PC-3 (cell line): ENCODE measurements around the gene PCARE. TPM values are rescaled to one million over a fixed set of nuclear protein-coding genes. Genes with fewer than 3 reads are reported as not detected.

Experiments
- ATAC-seq: fragments of 200-7000 bp; cut with Tn5 transposase; 2 replicates; pipeline ENCODE4 v1.9.1; 2020; ENCODE audit warnings: mild to moderate bottlenecking, moderate library complexity
- BruUV-seq: library from RNA; stranded (reverse); fragments of 400-500 nt; replicated peaks from 2 replicates; lab custom pipeline; 2021; lab: Mats Ljungman, UMichigan
- CTCF ChIA-PET: fragments of 300-600 bp; sonication (Branson Sonifier 250); formaldehyde crosslinking; loops from one replicate; lab custom pipeline; 2022; ENCODE audit warnings: antibody characterized with exemption; lab: Charles Lee
- POLR2A ChIA-PET: fragments of 300-600 bp; sonication (Branson Sonifier 250); formaldehyde crosslinking; loops from one replicate; lab custom pipeline; 2022; ENCODE audit warnings: antibody characterized with exemption; ENCODE audit not compliant: unreplicated experiment; lab: Charles Lee
- DNase-seq: peaks from one replicate; pipeline ENCODE4 v3.0.0-alpha.2; 2015
- H2AFZ ChIP-seq: fragments of 300-600 bp; sonication (generic); 2 replicates; pipeline ENCODE4 v1.6.0; 2016; ENCODE audit warnings: antibody characterized with exemption, low read length
- H3F3A ChIP-seq: fragments of 300-600 bp; sonication (generic); one replicate; pipeline ENCODE4 v1.6.0; 2017; ENCODE audit warnings: antibody characterized with exemption, low read length, control low read depth, mild to moderate bottlenecking; ENCODE audit not compliant: unreplicated experiment
- H3K27ac ChIP-seq: fragments of 300-600 bp; sonication (generic); 2 replicates; pipeline ENCODE4 v1.5.1; 2016; ENCODE audit warnings: mild to moderate bottlenecking, low read length
- H3K27me3 ChIP-seq: fragments of 300-600 bp; sonication (generic); 2 replicates; pipeline ENCODE4 v1.6.1; 2016; ENCODE audit warnings: low read length, mixed read lengths
- H3K36me3 ChIP-seq: fragments of 300-600 bp; sonication (generic); 2 replicates; pipeline ENCODE4 v1.6.1; 2016; ENCODE audit warnings: low read depth, mixed run types, low read length, mixed read lengths
- H3K4me1 ChIP-seq: fragments of 300-600 bp; sonication (generic); 2 replicates; pipeline ENCODE4 v1.5.1; 2016; ENCODE audit warnings: low read length; ENCODE audit not compliant: insufficient read depth
- H3K4me2 ChIP-seq: fragments of 300-600 bp; sonication (generic); 2 replicates; pipeline ENCODE4 v1.6.0; 2016; ENCODE audit warnings: low read length
- H3K4me3 ChIP-seq: fragments of 300-600 bp; sonication (generic); 2 replicates; pipeline ENCODE4 v1.5.1; 2016; ENCODE audit warnings: mild to moderate bottlenecking, low read length, mixed read lengths
- H3K79me2 ChIP-seq: fragments of 300-600 bp; sonication (generic); 2 replicates; pipeline ENCODE4 v1.6.1; 2017; ENCODE audit warnings: low read length, mixed read lengths
- H3K9ac ChIP-seq: fragments of 300-600 bp; sonication (generic); 2 replicates; pipeline ENCODE4 v1.6.0; 2016; ENCODE audit warnings: mild to moderate bottlenecking, low read length
- H3K9me2 ChIP-seq: fragments of 300-600 bp; sonication (generic); replicated peaks from 2 replicates; pipeline ENCODE4 v1.6.1; 2016; ENCODE audit warnings: mixed run types, low read length, mixed read lengths
- H3K9me3 ChIP-seq: fragments of 300-600 bp; sonication (generic); 2 replicates; pipeline ENCODE4 v1.6.1; 2016; ENCODE audit warnings: low read length, mixed read lengths
- H4K20me1 ChIP-seq: fragments of 300-600 bp; sonication (generic); 2 replicates; pipeline ENCODE4 v1.6.1; 2016; ENCODE audit warnings: low read length, mixed read lengths
- EZH2 ChIP-seq: fragments of 300-600 bp; sonication (generic); IDR thresholded peaks from one replicate; pipeline ENCODE4 v1.6.1; 2017; ENCODE audit warnings: antibody characterized with exemption, mild to moderate bottlenecking, low read length; ENCODE audit not compliant: unreplicated experiment
- EZH2phosphoT487 ChIP-seq: fragments of 300-600 bp; sonication (generic); IDR thresholded peaks from 2 replicates; pipeline ENCODE4 v1.6.1; 2018; ENCODE audit warnings: mild to moderate bottlenecking, antibody characterized with exemption, low read length, borderline replicate concordance
- intact Hi-C: fragments of 100-400 bp; cut with micrococcal nuclease; formaldehyde crosslinking; loops from 2 replicates; pipeline ENCODE4 v1.9.0; 2023
- total RNA-seq: library from RNA; depleted of rRNA; stranded (reverse); fragments of >200 nt; gene quantifications from 2 replicates; pipeline ENCODE4 v1.2.3, GENCODE V29; 2014
- TF ChIP-seq, protein P1 (sequence below): fragments of 300-600 bp; sonication (generic); conservative IDR thresholded peaks from 2 replicates; pipeline ENCODE4 v1.5.1; 2017; ENCODE audit warnings: antibody characterized with exemption, low read depth, mild to moderate bottlenecking, low read length

PCARE gene
- total RNA-seq, 1 experiment from 2014 or later: not detected

DNA sequence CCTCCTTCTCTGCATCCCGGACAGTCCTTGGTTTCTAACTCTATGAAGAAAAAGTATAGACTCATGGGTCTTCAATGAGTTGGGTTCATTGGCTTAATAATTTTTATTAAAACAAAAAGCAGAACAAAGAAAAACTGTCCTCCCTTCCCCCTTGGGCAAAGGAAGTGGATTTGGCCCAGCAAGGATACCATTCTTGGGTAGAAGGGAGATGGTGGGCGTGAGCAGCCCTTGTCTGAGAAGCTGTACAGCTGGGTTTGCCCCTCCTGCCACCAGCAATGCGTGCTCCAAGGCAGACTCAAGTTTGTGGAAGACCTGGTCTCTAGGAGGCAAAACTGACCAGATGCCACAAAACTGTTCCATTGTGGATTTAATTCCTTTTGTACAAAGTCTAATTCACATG, 12.7 kb downstream of the PCARE start:
- H3K79me2 ChIP-seq: no peaks in the 10 kb centered on the region
- H3K9me3 ChIP-seq: no peaks in the 10 kb centered on the region
- H3K9ac ChIP-seq: no peak overlapping the region
- no peaks in the 10 kb centered on the region for H3K4me1 ChIP-seq
- no peaks in the 10 kb centered on the region for H3F3A ChIP-seq
- no peak overlapping the region for H3K27ac ChIP-seq
- no peak overlapping the region for H3K4me2 ChIP-seq
- TF ChIP-seq, protein P1, sequence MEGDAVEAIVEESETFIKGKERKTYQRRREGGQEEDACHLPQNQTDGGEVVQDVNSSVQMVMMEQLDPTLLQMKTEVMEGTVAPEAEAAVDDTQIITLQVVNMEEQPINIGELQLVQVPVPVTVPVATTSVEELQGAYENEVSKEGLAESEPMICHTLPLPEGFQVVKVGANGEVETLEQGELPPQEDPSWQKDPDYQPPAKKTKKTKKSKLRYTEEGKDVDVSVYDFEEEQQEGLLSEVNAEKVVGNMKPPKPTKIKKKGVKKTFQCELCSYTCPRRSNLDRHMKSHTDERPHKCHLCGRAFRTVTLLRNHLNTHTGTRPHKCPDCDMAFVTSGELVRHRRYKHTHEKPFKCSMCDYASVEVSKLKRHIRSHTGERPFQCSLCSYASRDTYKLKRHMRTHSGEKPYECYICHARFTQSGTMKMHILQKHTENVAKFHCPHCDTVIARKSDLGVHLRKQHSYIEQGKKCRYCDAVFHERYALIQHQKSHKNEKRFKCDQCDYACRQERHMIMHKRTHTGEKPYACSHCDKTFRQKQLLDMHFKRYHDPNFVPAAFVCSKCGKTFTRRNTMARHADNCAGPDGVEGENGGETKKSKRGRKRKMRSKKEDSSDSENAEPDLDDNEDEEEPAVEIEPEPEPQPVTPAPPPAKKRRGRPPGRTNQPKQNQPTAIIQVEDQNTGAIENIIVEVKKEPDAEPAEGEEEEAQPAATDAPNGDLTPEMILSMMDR: no peak
- no peak for TF ChIP-seq EZH2
- no peak for TF ChIP-seq EZH2phosphoT487
- H3K9me2 ChIP-seq: no peaks in the 10 kb centered on the region
- H4K20me1 ChIP-seq: no peaks in the 10 kb centered on the region
- ATAC-seq (no peak), DNase-seq (no peak)
- no peak overlapping the region for H3K4me3 ChIP-seq
- no peak overlapping the region for H2AFZ ChIP-seq
- ChIA-PET CTCF (no interaction called here), POLR2A (no interaction called here)
- no peaks in the 10 kb centered on the region for H3K36me3 ChIP-seq
- intact Hi-C loops: no loop called here
- no peaks in the 10 kb centered on the region for H3K27me3 ChIP-seq
- no TSS peak for BruUV-seq

DNA sequence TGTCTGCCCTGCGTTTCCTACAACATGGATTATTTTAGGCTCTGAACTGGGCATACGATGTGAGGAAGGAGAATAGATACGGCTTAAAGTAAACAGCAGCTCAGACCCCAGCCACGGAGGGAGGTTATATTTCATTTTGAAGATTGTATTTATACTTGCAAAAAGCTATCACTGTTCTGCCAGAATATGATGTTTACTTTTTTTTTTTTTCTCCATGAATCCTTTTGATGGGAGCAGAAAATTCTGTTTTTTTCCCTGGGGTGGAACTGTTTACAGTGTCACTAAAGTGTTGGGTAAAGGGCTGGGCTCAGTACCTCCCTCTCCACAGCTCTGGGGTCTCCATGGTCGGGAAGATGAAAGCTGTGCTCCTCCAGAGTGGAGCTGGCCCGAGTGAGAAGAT, 13.1 kb downstream of the PCARE start:
- Histone ChIP-seq H3K4me3 (no peak overlapping the region), H3K9me2 (no peaks in the 10 kb centered on the region), H3F3A (no peaks in the 10 kb centered on the region), H3K9ac (no peak overlapping the region), H2AFZ (no peak overlapping the region), H4K20me1 (no peaks in the 10 kb centered on the region), H3K4me1 (no peaks in the 10 kb centered on the region), H3K27me3 (no peaks in the 10 kb centered on the region), H3K36me3 (no peaks in the 10 kb centered on the region), H3K9me3 (no peaks in the 10 kb centered on the region), H3K4me2 (no peak overlapping the region), H3K79me2 (no peaks in the 10 kb centered on the region), H3K27ac (no peak overlapping the region)
- DNase-seq (no peak), ATAC-seq (no peak)
- CTCF ChIA-PET: no interaction called here
- TF ChIP-seq EZH2 (no peak), EZH2phosphoT487 (no peak)
- TF ChIP-seq, protein P1: no peak
- intact Hi-C loops: no loop called here
- POLR2A ChIA-PET: no interaction called here
- BruUV-seq: no TSS peak

DNA sequence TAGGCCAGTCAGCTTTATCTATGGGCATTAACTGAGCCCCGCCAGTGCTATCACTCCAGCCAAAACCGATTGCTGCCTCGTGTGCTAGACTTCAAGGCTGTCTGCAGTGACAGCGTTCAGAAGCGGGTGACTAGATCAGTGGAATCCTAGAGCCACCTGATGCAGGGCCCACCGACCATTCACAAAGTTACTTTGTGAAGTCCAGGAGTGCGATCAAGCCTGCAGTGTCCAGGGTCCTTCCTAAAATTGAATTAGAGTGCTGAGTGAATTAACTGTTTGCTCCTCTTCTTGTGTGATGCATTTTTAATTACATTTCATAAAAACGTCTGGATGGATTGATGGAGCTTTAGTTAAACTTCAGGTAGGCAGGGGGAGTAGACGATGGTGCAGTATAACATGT, 13.9 kb downstream of the PCARE start:
- BruUV-seq: no TSS peak
- POLR2A ChIA-PET: no interaction called here
- CTCF ChIA-PET: no interaction called here

More for the DNA sequence above, 13.9 kb downstream of the PCARE start:
- TF ChIP-seq EZH2 (no peak), EZH2phosphoT487 (no peak)
- TF ChIP-seq, protein P1: no peak
- no peaks in the 10 kb centered on the region for H3K79me2 ChIP-seq
- H3F3A ChIP-seq: no peaks in the 10 kb centered on the region
- H3K9ac ChIP-seq: no peak overlapping the region
- H3K4me1 ChIP-seq: no peaks in the 10 kb centered on the region
- no peaks in the 10 kb centered on the region for H3K9me2 ChIP-seq
- DNase-seq: no peak
- no peak for ATAC-seq
- no peak overlapping the region for H3K4me2 ChIP-seq
- H3K4me3 ChIP-seq: no peak overlapping the region
- no peaks in the 10 kb centered on the region for H3K36me3 ChIP-seq
- no peaks in the 10 kb centered on the region for H3K27me3 ChIP-seq
- no peaks in the 10 kb centered on the region for H4K20me1 ChIP-seq
- H2AFZ ChIP-seq: no peak overlapping the region
- H3K9me3 ChIP-seq: no peaks in the 10 kb centered on the region
- no peak overlapping the region for H3K27ac ChIP-seq
- intact Hi-C loops: no loop called here
